H9 (cell line): ENCODE measurements around the gene CLIC3. TPM values are rescaled to one million over a fixed set of nuclear protein-coding genes. Genes with fewer than 3 reads are reported as not detected.

Experiments
- DNase-seq: peaks from one replicate; pipeline ENCODE4 v3.0.0-alpha.2; 2017
- H2AFZ ChIP-seq: one replicate; pipeline ENCODE4 v1.6.1; 2013; ENCODE audit warnings: mild to moderate bottlenecking, low read length, control low read depth, moderate library complexity
- H2AK5ac ChIP-seq: 2 replicates; pipeline ENCODE4 v1.6.1; 2013; ENCODE audit warnings: low read length, control low read depth, mixed read lengths; ENCODE audit not compliant: insufficient read length
- H2BK120ac ChIP-seq: one replicate; pipeline ENCODE4 v1.6.1; 2013; ENCODE audit warnings: low read depth, mild to moderate bottlenecking, low read length, control low read depth, inconsistent platforms; ENCODE audit not compliant: poor library complexity, severe bottlenecking
- H2BK12ac ChIP-seq: 2 replicates; pipeline ENCODE4 v1.6.1; 2013; ENCODE audit warnings: low read length, control low read depth, mixed read lengths, low read depth; ENCODE audit not compliant: insufficient read length
- H2BK15ac ChIP-seq: 2 replicates; pipeline ENCODE4 v1.6.1; 2013; ENCODE audit warnings: low read depth, low read length, control low read depth
- H2BK20ac ChIP-seq: one replicate; pipeline ENCODE4 v1.6.1; 2013; ENCODE audit warnings: low read depth, mild to moderate bottlenecking, low read length, control low read depth, inconsistent platforms; ENCODE audit not compliant: poor library complexity, severe bottlenecking
- H2BK5ac ChIP-seq: 2 replicates; pipeline ENCODE4 v1.6.1; 2013; ENCODE audit warnings: low read length, control low read depth, mixed read lengths; ENCODE audit not compliant: insufficient read length
- H3K14ac ChIP-seq: 2 replicates; pipeline ENCODE4 v1.6.1; 2013; ENCODE audit warnings: low read length, control low read depth; ENCODE audit not compliant: insufficient read depth
- H3K18ac ChIP-seq: 2 replicates; pipeline ENCODE4 v1.6.1; 2013; ENCODE audit warnings: low read depth, mild to moderate bottlenecking, mixed read lengths, low read length, control low read depth; ENCODE audit not compliant: insufficient read length
- H3K23ac ChIP-seq: 2 replicates; pipeline ENCODE4 v1.6.1; 2013; ENCODE audit warnings: low read length, control low read depth, mixed read lengths, low read depth; ENCODE audit not compliant: insufficient read length
- H3K23me2 ChIP-seq: 2 replicates; pipeline ENCODE4 v1.6.1; 2013; ENCODE audit warnings: low read depth, mild to moderate bottlenecking, mixed read lengths, low read length, control low read depth; ENCODE audit not compliant: insufficient read length, poor library complexity, severe bottlenecking
- H3K27ac ChIP-seq: 2 replicates; pipeline ENCODE4 v1.5.1; 2013; ENCODE audit warnings: low read length, control low read depth, mixed read lengths, low read depth; ENCODE audit not compliant: insufficient read length
- H3K27me3 ChIP-seq: 2 replicates; pipeline ENCODE4 v1.6.1; 2013; ENCODE audit warnings: low read length, control low read depth, inconsistent platforms; ENCODE audit not compliant: insufficient read depth
- H3K4ac ChIP-seq: 2 replicates; pipeline ENCODE4 v1.6.1; 2013; ENCODE audit warnings: low read depth, mild to moderate bottlenecking, control low read depth, inconsistent platforms, low read length, moderate library complexity
- H3K4me1 ChIP-seq: 2 replicates; pipeline ENCODE4 v1.6.1; 2013; ENCODE audit warnings: low read length, control low read depth, inconsistent platforms; ENCODE audit not compliant: insufficient read depth
- H3K4me2 ChIP-seq: 2 replicates; pipeline ENCODE4 v1.6.1; 2013; ENCODE audit warnings: low read length, control low read depth, mixed read lengths; ENCODE audit not compliant: insufficient read length, insufficient read depth
- H3K56ac ChIP-seq: 2 replicates; pipeline ENCODE4 v1.6.1; 2013; ENCODE audit warnings: low read depth, mild to moderate bottlenecking, mixed read lengths, low read length, control low read depth; ENCODE audit not compliant: insufficient read length
- H3K79me1 ChIP-seq: 2 replicates; pipeline ENCODE4 v1.6.1; 2013; ENCODE audit warnings: low read depth, mild to moderate bottlenecking, moderate library complexity, low read length, control low read depth, inconsistent platforms; ENCODE audit not compliant: insufficient read depth, poor library complexity, severe bottlenecking
- H3K79me2 ChIP-seq: 2 replicates; pipeline ENCODE4 v1.6.1; 2013; ENCODE audit warnings: low read length, control low read depth, inconsistent platforms; ENCODE audit not compliant: insufficient read depth
- H3K9ac ChIP-seq: 2 replicates; pipeline ENCODE4 v1.6.1; 2013; ENCODE audit warnings: low read length, control low read depth, mixed read lengths; ENCODE audit not compliant: insufficient read length; ENCODE audit errors: extremely low read depth
- H3K9me3 ChIP-seq: one replicate; pipeline ENCODE4 v1.6.1; 2013; ENCODE audit warnings: low read depth, low read length, inconsistent platforms; ENCODE audit not compliant: control insufficient read depth
- H3T11ph ChIP-seq: one replicate; pipeline ENCODE4 v1.6.1; 2013; ENCODE audit warnings: mild to moderate bottlenecking, low read length, control low read depth, inconsistent platforms
- H4K20me1 ChIP-seq: one replicate; pipeline ENCODE4 v1.6.1; 2013; ENCODE audit not compliant: control insufficient read depth, insufficient read length, insufficient read depth
- H4K5ac ChIP-seq: 2 replicates; pipeline ENCODE4 v1.6.1; 2013; ENCODE audit warnings: low read depth, mild to moderate bottlenecking, mixed read lengths, low read length, control low read depth; ENCODE audit not compliant: insufficient read length
- H4K8ac ChIP-seq: replicated peaks from 2 replicates; pipeline ENCODE4 v1.6.1; 2013; ENCODE audit warnings: low read length, control low read depth, mixed read lengths, low read depth; ENCODE audit not compliant: insufficient read length
- H4K91ac ChIP-seq: 2 replicates; pipeline ENCODE4 v1.6.1; 2013; ENCODE audit warnings: low read depth, mild to moderate bottlenecking, moderate library complexity, mixed read lengths, low read length, control low read depth; ENCODE audit not compliant: insufficient read length
- H3K27ac Mint-ChIP-seq, 3 experiments: 2 replicates in 2 of 3; 3 replicates in 1 of 3; pipeline ENCODE4 v1.8.0; 2020 to 2021; ENCODE audit warnings: mixed read lengths in 3 of 3, mild to moderate bottlenecking in 1 of 3, moderate library complexity in 1 of 3
- H3K27me3 Mint-ChIP-seq: 2 replicates; pipeline ENCODE4 v1.8.0; 2021; ENCODE audit warnings: low read depth, mild to moderate bottlenecking, moderate library complexity, mixed read lengths
- H3K36me3 Mint-ChIP-seq, 3 experiments: 2 replicates in 2 of 3; 3 replicates in 1 of 3; pipeline ENCODE4 v1.8.0; 2020 to 2021; ENCODE audit warnings: low read depth in 3 of 3, mixed read lengths in 3 of 3; ENCODE audit not compliant: insufficient read depth in 1 of 3
- H3K4me1 Mint-ChIP-seq, 2 experiments: 2 replicates each; pipeline ENCODE4 v1.8.0; 2020; ENCODE audit warnings: mixed read lengths in 2 of 2
- H3K4me3 Mint-ChIP-seq, 2 experiments: 2 replicates in 1 of 2; 3 replicates in 1 of 2; pipeline ENCODE4 v1.8.0; 2020 to 2021; ENCODE audit warnings: mild to moderate bottlenecking in 2 of 2, mixed read lengths in 2 of 2, moderate library complexity in 1 of 2
- H3K9me3 Mint-ChIP-seq, 2 experiments: 2 replicates in 1 of 2; 3 replicates in 1 of 2; pipeline ENCODE4 v1.8.0; 2020; ENCODE audit warnings: mild to moderate bottlenecking in 2 of 2, mixed read lengths in 2 of 2, moderate library complexity in 1 of 2
- WGBS: extraction: QIAGEN DNeasy Blood & Tissue Kit; methylation state at CpG from one replicate; pipeline ENCODE4 v1.1.7; 2013; ENCODE audit warnings: missing lambda C conversion rate, low lambda C conversion rate, mixed read lengths; ENCODE audit not compliant: insufficient read length; ENCODE audit errors: extremely low coverage; 5-methylcytosine and 5-hydroxymethylcytosine counted together
- total RNA-seq: library from RNA; stranded (reverse); gene quantifications from 2 replicates; pipeline ENCODE4 v1.2.1, GENCODE V29; 2021
- TF ChIP-seq, protein P1 (sequence below): fragments of 200-600 bp; sonication (generic); conservative IDR thresholded peaks from 3 replicates; pipeline ENCODE4 v1.8.0; 2021; ENCODE audit warnings: antibody characterized with exemption, mild to moderate bottlenecking

The CLIC3 gene
- total RNA-seq, 1 experiment from 2014 or later = 0.31 TPM

DNA sequence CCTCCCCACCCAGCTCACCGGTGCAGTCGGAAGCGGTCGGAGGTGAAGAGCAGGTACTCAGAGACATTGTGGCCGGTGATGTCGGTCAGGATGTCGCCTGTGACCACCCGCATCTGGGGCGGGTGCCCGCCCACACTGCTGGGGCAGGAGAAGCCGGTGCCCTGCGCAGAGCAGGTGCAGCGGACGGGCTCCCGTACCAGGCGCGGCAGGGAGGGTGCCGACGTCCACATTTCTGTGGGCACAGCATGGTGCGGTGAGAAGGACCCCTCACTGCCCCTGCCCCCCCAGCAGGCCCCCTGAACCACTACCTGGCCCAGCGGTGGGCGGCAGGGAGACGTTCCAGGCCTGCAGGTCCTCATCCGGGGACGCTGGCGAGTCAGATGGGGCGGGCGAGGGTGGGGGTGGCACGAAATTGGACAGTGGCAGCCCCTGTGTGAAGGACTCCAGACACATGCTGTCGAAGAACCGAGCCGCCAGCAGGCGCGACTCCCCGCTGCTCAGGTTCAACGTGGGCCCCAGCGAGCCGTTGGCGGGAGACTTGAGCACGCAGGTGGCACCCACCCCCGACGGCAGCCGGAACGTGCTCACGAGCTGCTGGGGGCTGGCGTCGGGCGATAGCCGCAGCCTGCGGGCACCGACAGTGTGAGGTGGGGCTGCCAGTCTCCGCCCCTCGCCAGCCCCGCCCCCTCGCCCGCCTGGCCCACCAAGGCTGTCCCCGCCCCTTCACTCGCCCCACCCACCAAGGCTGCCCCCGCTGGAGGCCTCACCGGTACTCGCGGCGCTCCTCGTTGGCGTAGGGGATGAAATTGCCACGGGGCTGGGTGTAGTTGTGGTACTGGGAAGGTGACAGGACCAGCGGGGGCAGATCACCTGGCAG, 16.6 kb upstream of the CLIC3 start:
- Mint-ChIP-seq H3K27ac (no peak overlapping the region), H3K27me3 (no peaks in the 10 kb centered on the region; the same call in 1 of the 2 replicates), H3K36me3 (peaks cover 2 to 13% (median 8%) of the 10 kb centered on the region in 3 experiments; a peak in 5 of 7 replicates), H3K4me3 (no peak overlapping the region), H3K9me3 (no peaks in the 10 kb centered on the region), H3K4me1 (no peaks in the 10 kb centered on the region)
- Histone ChIP-seq H3K27me3 (no peaks in the 10 kb centered on the region), H2BK120ac (no peak overlapping the region), H2BK12ac (no peak overlapping the region), H3K9me3 (no peaks in the 10 kb centered on the region), H3K9ac (no peak overlapping the region), H2BK15ac (no peak overlapping the region), H3K4ac (no peak overlapping the region), H3K18ac (no peak overlapping the region), H3K23ac (no peak overlapping the region), H2AFZ (no peak overlapping the region), H3K56ac (no peak overlapping the region), H2AK5ac (no peak overlapping the region), H4K8ac (no peak overlapping the region), H3K4me2 (no peak overlapping the region), H3K14ac (no peak overlapping the region), H4K20me1 (peaks cover 2% of the 10 kb centered on the region), H3K79me2 (no peaks in the 10 kb centered on the region), H4K5ac (no peak overlapping the region), H3K27ac (no peak overlapping the region), H2BK20ac (no peak overlapping the region), H2BK5ac (no peak overlapping the region), H4K91ac (no peak overlapping the region), H3K23me2 (no peaks in the 10 kb centered on the region), H3K79me1 (no peaks in the 10 kb centered on the region), H3T11ph (no peak overlapping the region), H3K4me1 (no peaks in the 10 kb centered on the region)
- TF ChIP-seq, protein P1, sequence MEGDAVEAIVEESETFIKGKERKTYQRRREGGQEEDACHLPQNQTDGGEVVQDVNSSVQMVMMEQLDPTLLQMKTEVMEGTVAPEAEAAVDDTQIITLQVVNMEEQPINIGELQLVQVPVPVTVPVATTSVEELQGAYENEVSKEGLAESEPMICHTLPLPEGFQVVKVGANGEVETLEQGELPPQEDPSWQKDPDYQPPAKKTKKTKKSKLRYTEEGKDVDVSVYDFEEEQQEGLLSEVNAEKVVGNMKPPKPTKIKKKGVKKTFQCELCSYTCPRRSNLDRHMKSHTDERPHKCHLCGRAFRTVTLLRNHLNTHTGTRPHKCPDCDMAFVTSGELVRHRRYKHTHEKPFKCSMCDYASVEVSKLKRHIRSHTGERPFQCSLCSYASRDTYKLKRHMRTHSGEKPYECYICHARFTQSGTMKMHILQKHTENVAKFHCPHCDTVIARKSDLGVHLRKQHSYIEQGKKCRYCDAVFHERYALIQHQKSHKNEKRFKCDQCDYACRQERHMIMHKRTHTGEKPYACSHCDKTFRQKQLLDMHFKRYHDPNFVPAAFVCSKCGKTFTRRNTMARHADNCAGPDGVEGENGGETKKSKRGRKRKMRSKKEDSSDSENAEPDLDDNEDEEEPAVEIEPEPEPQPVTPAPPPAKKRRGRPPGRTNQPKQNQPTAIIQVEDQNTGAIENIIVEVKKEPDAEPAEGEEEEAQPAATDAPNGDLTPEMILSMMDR = no peak
- no CpG with 5 or more reads among the region's 67 CpGs for WGBS
- DNase-seq = peak; percentile 75
